HG02840 (cell line): Measurements from ENCODE around the gene CNPY4.
"Not testable (repeated sequence)": the region's sequence is repeated elsewhere in the genome, so short reads cannot be mapped to it uniquely, and the experiment has no call there.

Experiments
- ATAC-seq: cut with Tn5 transposase; IDR thresholded peaks from one replicate; pipeline ENCODE4 v1.9.1; 2021; ENCODE audit warnings: mild to moderate bottlenecking, moderate library complexity, moderate number of reproducible peaks; ENCODE audit not compliant: unreplicated experiment, low FRiP score

CNPY4 gene

DNA sequence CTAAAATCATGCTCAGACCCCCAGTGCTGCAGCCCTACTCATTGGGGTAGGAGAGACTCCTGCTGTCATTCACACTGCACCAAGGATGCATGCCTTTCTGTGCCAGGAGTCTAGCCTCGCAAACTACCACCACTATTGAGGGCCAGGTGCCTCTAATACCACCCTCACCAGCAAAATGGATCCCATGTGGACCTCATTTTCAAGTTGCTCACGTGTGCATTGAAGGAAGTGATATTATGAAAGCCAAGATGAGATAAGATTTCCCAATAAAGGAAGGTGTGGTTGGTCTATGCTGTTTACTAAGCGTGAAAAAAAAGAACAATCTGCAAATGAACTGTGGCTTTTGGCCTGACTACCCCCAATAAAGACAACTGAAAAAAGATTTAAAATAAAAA, 22.1 kb downstream of the CNPY4 start:
- ATAC-seq, result no peak

DNA sequence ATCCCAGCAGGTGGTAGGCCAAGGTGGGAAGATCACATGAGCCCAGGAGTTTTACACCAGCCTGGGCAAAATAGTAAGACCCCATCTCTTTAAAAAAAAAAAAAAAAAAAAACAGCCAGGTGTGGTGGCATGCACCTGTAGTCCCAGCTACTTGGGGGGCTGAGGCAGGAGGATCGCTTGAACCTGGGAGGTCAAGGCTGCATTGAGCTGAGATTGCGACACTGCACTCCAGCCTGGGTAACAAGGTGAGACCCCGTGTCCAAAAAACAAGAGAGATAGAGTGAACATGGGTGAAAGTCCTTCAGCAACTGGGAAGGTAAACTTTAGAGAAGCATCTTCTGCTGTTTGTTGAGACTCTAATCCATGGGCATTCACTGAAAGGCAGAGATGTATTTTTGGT, 23.0 kb downstream of the CNPY4 start:
- no peak for ATAC-seq

DNA sequence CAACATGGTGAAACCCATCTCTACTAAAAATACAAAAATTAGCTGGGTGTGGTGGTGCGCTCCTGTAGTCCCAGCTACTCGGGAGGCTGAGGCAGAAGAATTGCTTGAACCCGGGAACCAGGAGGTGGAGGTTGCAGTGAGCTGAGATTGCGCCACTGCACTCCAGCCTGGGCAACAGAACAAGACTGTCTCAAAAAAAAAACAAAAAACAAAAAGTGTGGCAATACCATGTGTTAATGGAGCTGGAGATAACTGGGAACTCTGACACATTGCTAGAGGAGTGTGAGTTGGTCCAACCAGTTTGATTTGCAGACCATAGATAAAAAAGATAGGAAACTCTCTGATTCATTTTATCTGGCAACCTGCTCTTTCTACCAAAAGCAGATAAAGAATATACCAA, 26.9 kb downstream of the CNPY4 start:
- ATAC-seq, result not testable (repeated sequence)

DNA sequence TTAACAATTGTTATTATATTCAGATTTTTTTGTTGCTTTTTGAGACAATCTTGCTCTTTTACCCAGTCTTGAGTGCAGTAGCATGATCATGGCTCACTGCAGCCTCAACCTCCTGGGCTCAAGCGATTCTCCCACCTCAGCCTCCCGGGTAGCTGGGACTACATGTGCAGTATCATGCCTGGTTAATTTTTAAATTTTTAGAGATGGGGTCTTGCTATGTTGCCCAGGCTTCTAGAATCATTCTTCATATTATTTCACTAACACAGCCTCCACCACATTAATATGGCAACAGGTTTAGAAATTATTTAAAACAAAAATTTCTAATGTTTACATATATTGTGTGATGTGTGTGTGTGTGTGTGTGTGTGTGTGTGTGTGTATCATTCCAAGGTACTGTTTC, 27.8 kb downstream of the CNPY4 start:
- ATAC-seq, result no peak

DNA sequence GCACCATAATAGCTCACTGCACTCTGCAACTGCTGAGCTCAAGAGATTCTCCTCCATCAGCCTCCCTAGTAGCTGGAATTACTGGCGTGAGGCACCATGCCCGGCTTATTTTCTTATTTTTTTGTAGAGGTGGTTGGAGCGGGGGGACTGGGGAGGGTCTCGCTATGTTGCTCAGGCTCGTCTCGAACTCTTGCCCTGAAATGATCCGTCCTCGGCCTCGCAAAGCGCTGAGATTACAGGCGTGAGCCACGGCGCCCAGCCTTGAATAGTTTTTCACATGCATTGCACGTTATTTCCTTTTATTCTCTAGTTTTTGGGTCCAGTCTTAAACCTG, 28.8 kb downstream of the CNPY4 start:
- no peak for ATAC-seq

DNA sequence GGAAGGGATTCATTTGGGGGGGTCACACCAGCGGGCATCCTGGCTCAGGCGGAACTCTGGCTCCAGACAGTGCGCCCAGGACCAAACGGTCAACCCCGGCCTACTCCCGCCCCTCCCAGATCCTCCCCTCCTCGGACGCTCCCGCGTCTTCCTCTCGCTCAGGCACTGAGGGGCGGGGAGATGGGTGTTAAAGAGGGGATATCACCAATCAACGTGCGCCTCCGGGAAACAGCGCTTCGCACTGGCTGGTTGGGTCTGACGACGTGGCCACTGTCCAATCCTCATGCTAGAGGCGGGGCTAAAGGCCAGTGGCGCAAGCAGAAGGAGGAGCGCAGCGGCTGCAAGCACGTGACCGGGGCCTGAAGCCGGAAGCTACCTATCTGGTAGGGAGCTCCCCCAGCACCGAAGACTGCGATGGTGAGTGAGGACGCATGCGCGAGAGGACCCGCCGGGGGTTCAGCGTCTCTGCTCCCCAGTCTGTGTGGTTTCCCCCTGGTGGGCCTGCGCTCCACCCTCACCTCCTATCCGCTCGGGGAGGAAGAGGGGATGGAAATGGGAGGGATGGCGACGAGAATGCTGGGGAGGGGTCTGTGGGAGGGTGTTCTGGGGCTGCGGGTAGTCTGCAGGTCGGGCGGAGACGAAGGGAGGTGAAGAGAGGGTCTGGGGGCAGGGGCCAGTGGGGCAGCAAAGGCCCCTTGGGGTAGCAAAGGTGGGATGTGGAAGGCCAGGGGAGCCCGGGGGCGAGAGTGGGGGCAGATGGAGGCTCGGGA, 29.3 kb downstream of the CNPY4 start, which contains the start of gene LAMTOR4:
LAMTOR4 (plus strand) TSS at position 360 of the 770 bp plus-strand sequence; CDS start at position 415, 55 bp downstream.
- peak; percentile 99 for ATAC-seq

DNA sequence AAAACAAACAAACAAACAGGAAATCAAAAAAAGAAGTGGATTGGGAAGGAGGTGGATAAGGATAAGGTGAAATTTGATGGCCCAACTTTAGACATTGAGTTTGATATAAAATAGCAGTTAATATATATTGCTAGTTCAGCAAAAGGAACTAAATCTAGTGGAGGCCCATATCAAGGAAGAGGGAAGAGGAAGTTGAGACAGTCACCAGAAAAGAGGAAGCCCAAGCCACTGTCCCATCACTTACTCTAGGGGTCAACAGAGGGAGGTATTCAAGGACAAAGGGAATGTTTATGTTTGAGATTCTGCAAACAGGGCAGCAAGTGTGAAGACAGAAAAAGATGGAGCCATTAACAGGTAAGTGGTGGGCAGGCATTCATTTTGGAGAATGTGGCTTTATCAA, 33.0 kb downstream of the CNPY4 start:
- no peak for ATAC-seq

DNA sequence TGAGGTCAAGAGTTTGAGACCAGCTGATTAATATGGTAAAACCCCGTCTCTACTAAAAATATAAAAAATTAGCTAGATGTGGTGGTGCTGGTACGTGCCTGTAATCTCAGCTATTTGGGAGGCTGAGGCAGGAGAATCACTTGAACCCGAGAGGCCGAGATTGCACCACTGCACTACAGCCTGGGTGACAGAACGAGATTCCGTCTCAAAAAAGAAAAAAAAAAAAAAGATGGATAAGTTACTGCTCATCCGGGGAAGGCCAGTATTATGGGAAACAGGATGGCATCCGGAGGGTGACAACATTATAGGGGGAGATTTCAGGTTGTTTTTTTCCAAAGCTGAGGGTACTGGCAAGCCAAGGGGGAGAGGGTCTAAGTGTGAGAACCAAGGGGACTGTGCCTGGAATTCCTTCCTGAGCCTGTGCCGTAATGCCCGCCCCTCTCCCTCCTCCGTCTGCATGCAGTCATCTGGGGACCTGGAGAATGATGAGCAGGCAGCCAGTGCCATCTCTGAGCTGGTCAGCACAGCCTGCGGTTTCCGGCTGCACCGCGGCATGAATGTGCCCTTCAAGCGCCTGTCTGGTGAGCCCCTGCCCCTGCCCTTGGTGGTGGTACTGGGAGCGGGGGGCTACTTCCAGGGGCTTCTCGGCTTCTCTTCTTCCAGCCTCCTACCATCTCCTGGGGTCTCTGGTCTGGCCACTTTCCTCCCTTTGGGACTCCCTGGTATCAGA, 33.7 kb downstream of the CNPY4 start:
- no peak for ATAC-seq

DNA sequence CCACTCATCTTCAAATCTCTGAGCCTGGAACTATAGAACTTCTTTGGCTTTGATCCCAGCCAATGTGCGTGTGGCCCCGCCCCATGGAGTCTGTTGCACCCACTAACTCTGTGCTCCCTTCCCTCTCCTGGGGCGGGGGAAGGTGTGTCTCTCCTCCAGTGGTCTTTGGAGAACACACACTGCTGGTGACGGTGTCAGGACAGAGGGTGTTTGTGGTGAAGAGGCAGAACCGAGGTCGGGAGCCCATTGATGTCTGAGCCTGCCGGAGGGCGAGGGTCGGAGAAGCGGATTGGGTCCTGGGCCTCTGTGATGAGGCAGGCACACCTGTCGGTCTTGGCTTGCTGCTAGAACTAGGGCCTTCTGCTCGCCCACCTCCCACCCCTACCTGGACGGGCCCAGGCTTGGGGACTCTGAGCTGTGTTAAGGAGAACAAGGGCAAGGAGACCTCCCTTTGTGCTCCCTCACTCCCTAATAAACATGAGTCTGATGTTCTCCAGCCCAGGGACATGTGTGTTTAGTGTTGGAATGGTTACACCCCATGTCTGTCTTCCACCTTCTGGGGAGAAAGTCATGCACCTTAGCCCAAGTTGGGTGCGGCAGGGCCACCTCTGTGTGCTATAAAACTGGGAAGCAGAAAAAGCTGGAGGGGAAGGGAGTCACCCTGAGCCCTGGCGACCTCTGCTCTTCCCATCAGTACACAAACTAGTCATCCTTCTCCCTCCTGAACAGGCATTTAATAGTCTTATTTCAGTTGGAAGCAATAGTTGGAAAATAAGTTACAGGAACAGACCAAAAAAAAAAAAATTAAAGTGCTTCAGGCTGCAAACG, 34.5 kb downstream of the CNPY4 start:
- ATAC-seq, result no peak

DNA sequence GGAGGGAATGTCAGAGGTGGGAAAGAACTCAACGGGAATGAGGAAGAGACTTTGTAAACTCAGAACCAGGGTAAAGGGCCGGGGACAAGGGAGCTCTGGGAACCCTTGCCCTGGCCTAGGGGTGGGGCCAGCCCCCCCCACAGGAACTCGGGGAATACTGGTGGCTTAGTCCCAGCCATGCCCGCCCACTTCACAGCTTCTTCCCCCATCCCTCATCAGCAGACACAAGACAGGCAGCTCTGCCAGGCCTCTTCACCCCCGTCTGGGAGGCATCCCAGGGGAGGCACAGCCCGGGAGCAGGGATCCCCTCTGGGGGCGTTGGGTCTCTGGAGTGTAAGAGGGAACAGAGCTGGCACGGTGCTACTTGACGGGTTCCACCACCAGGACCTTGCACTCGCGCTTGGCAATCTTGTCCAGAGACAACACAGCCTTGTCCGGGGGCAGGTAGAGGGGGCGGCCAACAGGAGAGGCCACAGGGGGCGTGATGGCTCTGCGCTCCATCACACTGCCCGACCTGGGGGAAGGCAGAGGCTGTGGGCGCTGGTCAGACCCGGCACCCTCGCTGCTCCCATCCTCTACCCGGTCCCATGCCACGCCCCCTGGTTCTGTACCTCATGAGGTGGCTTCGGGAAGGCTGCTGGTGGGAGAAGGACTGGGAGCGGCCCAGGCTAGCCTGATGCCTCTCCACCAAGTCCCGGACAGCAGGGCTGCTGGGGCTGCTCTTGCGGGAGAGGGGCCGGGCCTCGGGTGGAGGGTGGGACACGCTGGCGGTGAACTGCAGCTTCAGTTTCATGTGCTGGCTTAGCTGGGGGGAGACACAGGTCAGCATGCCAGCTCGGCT, 35.4 kb downstream of the CNPY4 start:
- no peak for ATAC-seq

DNA sequence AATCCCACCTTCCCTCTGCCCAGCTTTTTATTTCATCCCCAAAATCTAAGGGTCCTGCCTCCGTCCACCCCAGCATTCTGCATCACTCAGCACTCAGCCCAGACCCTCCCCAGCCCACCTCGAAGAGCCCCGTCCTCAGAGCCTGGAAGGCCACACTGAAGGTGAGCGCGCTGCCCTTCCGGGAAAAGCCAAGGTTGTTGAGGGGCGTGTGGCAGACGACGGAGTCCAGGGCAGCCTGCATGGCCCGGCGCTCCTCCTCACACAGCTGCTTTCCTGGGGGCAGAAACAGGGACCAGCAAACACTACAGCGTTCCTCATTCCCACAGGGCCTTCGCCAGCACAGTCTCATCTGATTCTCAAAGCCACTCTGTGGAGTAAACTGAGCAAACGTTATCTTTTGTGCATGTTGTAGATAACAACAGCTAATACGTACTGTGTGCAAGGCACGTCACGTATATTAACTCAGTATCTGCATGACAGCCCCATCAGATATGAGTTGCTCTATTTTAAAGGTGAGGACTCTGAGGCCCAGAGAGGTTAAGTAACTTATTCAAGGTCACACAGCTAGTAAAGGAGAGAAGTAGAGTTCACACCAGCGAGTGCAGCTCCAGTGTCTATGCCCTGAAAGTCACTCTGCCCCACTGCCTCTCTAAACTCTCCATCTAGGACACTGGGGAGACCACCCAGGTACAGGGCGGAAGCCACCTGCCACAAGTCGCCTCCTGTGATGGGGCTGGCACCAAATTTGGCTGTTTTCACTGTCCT, 36.3 kb downstream of the CNPY4 start:
- ATAC-seq, result no peak

DNA sequence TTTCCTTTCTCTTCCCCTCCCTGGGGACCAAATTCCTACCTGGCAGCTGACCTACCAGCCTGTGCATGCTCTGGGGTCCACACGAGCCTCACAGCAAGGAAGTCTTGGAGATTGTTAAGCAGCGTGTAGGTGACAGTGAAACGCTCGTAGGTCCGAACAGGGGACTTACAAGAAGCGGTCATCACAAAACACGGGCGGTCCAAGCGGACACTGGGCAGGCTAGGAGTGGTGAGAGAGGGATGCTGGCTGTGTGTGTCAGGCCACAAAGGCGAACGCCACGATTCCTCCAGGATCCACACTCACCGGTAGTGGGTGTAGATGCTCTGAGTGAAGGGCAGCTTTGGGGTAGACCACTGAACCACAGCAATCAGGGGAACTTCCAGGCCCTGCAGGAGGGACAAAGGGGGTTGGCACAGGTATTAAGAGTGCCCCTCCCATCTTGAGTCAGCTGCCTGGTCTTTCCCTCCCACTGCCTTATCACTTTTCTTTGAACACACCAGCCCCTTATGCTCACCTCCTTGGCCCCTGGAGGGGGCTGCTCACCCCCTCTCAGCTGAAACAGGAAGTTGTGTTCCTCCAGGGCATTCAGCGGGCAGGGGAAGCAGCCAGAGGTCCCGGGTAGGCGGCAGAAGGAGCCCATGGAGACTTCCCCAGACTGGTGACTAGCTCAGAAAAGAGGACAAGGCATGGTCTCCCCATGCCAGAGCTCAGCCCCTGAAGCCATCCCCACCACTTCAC, 37.1 kb downstream of the CNPY4 start:
- ATAC-seq, result no peak

DNA sequence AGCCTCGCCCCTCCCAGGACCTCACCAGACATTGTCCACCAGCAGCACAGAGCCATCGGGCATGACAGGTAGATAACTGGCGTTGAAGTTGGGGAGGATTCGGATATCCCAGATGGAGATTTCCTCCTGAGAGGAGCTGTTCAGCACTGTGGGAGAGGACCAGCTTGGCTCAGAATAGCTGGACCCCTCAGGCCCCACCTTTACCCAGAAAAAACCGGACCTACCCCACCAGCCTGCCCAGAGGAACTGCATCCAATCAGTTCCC, 37.6 kb downstream of the CNPY4 start:
- ATAC-seq, result no peak

DNA sequence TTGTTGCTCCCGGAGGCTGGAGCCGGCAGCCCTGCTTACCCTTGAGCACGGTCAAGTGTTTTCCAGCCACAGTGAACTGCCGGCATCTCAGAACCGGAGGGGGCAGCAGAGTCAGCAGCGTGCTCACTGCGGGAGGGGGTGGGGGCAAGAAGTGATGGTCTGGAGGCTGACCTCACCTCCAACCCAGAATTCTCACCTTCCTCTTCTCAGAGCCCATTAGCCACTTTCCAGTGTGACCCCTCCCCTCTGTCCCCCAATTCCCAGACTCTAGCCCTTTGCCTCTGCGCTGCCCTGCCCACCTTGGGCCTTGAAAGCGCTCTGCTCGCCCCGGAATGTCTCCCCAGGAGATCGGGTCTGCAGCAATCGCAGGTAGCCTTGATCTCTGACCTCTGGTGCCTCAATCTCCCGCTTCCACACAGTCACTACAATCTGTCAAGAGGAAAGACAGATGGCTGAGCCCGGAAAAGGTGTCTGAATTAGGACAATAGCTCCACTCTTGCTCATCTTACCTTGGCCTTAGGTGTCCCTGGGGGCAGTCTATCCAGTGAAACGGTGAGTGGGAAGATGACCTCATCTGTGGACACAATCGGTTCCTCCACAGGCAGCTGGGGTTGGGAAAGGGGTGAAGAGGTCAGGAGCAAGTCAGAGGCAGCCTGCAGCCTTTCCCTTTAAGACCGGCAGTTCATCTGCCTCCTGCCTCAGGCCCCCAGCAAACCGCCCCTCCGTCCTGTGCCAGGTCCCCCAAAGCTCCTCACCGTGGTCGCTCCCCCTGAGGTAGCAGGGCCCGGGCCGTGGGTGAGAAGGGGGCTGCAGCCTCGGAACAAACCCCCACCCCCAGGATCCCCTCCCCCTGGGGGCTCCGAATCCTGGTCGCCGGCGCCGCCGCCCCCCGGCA, 38.1 kb downstream of the CNPY4 start:
- ATAC-seq, result no peak

DNA sequence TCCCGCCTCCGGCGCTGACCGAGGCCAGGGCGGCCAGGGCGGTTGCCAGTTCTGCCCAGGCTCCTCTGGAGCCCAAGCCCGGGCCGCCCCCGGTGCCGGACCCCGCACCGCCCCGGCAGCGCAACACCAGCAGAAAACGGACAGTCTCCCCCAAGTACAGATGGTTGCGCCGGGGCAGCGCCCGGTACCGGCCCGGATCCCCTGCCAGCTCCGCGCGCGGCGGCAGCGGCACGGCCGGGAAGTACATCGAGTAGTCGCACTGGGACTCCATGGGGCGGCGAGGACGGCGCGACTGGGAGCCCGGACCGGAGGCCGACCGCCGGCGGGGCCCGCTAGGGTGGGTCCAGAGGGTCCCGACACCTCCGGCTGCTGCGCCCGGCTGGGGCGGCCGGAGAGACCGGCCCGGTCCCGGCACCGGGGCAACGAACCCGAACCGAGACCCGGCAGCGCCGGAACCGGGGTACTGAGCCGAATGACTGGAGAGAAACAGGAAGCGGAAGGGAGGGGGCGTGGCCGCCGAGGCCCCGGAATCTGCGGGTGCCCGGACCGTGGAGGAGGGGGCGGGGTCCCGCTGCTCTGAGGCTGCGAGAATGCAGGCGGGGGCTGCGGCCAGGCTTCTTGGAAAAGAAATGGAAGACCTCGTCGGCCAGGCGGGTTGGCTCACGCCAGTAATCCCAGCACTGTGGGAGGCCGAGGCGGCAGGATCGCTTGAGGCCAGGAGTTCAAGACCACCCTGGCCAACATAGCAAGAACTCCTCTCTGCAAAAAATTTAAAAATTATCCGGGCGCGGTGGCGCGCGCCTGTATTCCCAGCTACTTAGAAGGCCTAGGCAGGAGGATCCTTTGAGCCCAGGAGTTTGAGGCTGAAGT, 39.0 kb downstream of the CNPY4 start, which contains the start of gene TRAPPC14:
TRAPPC14 (minus strand) TSS at position 495 of the 870 bp plus-strand sequence; CDS start at position 271, 224 bp downstream.
- ATAC-seq, result peak; percentile 83

DNA sequence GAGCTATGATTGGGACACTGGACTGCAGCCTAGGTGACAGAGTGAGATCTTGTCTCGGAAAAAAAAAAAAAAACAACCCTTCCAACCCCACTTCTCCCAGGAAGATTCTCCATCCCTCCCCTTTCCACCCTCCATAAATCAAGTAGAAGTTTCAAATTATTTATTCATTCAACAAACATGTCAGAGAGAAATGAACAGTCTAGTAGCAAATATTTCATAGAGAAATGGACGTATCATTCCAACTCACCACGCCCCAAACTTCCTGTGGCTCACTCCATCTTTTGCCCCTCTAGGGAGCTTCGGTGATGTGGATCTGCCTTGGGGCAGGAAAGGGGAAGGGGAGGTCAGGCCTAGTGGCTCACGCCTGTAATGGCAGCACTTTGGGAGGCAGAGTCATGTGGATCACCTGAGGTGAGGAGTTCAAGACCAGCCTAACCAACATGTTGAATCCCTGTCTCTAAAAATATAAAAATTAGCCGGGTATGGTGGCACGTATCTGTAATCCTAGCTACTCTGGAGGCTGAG, 39.7 kb downstream of the CNPY4 start:
- no peak for ATAC-seq

DNA sequence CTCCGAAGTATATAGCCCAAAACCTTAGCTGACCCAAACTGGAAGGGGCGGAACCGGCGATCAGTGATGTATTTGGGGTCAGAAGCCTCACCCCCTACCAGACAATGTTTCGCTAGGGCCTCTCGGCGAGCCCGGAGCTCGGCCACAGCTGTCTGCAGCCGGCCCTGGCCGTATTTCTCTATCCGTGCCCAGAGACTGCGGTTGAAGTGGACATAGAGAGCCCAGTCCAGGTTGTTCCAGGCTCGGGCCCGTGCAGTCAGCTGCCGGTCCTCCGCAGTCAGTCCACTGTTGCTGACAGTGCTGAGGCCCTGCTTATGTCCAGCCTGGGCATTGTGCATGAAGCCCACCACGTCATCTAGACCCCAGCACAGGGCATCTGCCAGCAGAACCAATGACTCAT, 40.6 kb downstream of the CNPY4 start:
- ATAC-seq, result no peak
